ENCODE data around the gene ZNF777. TPM values are rescaled to one million over a fixed set of nuclear protein-coding genes. Genes with fewer than 3 reads are reported as not detected.

ZNF777 gene
- polyA plus RNA-seq, 1 donor from 2014 or later = 6.1 TPM

DNA sequence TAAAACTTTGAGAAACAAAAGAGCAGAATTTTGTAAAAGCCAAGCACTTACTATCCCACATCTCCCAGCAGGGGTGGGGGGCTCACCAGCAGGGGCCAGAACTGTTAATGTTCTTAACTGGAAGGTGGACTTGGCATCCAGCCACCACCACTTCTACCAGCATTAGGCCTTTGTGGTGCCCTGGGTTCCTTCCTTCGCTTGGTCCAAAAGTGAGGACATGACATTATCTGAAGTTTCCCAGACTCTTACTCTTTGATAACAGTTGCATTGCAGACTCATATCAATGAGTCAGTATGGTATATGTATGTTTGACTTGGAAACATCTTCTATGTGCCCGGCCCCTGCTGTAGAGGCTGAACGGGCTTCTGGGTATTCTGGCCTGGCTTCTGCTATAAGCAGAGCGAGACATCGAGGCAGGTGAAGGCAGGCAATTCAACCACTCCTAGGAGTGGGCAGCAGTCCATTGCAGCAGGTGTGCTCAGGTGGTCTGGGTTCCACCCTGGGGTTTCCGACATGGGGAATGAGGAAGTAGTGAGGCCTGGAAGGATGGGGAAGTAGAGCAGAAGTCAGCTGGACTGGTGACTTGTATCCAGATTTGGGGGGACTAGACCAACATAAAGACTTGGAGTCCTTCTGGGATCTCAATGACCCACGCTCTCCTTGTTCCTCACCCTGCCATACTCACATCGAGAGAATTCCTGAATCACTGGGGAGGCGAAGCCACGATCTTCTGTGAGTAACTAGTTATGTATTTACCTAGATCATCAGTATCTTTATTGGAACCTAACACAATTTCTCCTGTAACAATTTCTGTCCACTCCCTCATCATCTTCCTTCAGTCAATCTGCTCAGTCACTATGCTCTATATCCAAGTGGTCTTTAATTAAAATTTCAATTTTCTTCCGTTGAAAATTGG lies 4.1 kb downstream of the ZNF777 start:
- H3K9me3 ChIP-seq (ENCODE audit: low read length) = no peaks in the 10 kb centered on the region
- H3K9me2 ChIP-seq (ENCODE audit: insufficient read depth, low read length) = no peaks in the 10 kb centered on the region
- no peak overlapping the region for H3K9ac ChIP-seq (ENCODE audit: low read length)
- no peak overlapping the region for H3K27ac ChIP-seq (ENCODE audit: low read length)
- no peaks in the 10 kb centered on the region for H4K20me1 ChIP-seq (ENCODE audit: insufficient read depth)
- no peak overlapping the region for H3K4me3 ChIP-seq (ENCODE audit: low read length)
- no peaks in the 10 kb centered on the region for H3K27me3 ChIP-seq (ENCODE audit: insufficient read depth, low read depth, low read length)
- no peaks in the 10 kb centered on the region for H3K36me3 ChIP-seq (ENCODE audit: insufficient read depth, low read length)
- H3K79me2 ChIP-seq (replicated peaks; ENCODE audit: insufficient read depth, low read length) = peaks cover 28% of the 10 kb centered on the region
- TF ChIP-seq REST (IDR thresholded peaks at IDR 0.05; ENCODE audit: borderline replicate concordance) (no peak), MXI1 (conservative IDR thresholded peaks at IDR 0.05; ENCODE audit: poor library complexity, severe bottlenecking) (no peak), EZH2 (IDR thresholded peaks at IDR 0.05; ENCODE audit: borderline replicate concordance, insufficient read depth, low read length, poor library complexity, severe bottlenecking) (no peak), CTCF (IDR thresholded peaks at IDR 0.05; ENCODE audit: poor library complexity, severe bottlenecking) (no peak)
- no peak overlapping the region for H3K4me2 ChIP-seq (ENCODE audit: low read length)
- H3F3A ChIP-seq (ENCODE audit: insufficient read depth, low read length, poor library complexity, severe bottlenecking) = peaks cover 3% of the 10 kb centered on the region
- no peak overlapping the region for H2AFZ ChIP-seq (ENCODE audit: low read depth, low read length)

DNA sequence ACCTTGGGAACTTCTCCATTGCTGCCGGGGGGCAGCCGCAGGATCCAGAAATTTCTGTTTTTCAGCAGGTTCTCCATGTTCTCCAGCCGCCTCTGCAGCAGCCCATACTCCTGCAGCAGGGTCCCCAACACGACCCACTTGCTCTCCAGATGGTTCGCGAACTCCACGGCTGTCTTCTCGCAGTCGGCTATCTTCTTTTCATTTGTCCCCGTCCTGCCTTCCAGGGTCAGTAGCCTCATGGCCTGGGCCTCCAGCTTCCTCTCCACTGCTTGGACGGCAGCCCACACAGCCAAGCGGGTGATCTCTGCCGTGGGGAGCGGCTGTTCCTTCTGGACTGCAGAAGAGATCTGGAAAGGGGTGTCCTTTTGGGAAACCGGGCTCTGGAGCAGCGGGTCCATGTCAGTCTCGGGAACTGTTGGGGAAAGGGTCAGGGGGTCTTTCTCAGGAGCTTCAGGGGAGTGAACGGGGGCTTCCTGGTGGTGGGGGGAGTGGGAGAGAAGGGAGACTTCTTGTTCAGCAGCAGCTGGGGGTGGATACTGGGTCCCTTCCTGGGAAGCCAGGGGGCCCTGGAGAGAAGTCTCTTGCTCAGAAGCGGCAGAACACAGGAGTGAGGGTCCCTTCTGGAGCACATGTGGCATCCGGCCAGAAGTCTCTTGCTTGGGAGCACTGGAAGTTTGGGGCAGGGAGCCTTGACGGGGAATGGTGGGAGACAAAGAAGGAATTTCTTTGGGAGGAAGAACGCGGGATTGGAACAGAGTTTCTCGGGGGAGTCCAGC lies 5.5 kb downstream of the ZNF777 start:
- Histone ChIP-seq H3K4me2 (ENCODE audit: low read length) (no peak overlapping the region), H3K27ac (ENCODE audit: low read length) (no peak overlapping the region), H3K27me3 (ENCODE audit: insufficient read depth, low read depth, low read length) (no peaks in the 10 kb centered on the region), H4K20me1 (ENCODE audit: insufficient read depth) (no peaks in the 10 kb centered on the region), H3K9ac (ENCODE audit: low read length) (no peak overlapping the region), H3F3A (ENCODE audit: insufficient read depth, low read length, poor library complexity, severe bottlenecking) (no peaks in the 10 kb centered on the region), H2AFZ (ENCODE audit: low read depth, low read length) (no peak overlapping the region), H3K36me3 (ENCODE audit: insufficient read depth, low read length) (no peaks in the 10 kb centered on the region), H3K9me3 (ENCODE audit: low read length) (no peaks in the 10 kb centered on the region), H3K9me2 (ENCODE audit: insufficient read depth, low read length) (no peaks in the 10 kb centered on the region), H3K4me3 (ENCODE audit: low read length) (no peak overlapping the region), H3K79me2 (replicated peaks; ENCODE audit: insufficient read depth, low read length) (peaks cover 28% of the 10 kb centered on the region)
- TF ChIP-seq TAF1 (IDR thresholded peaks at IDR 0.05; ENCODE audit: low read depth) (no peak), RAD21 (conservative IDR thresholded peaks at IDR 0.05) (no peak), CTCF (IDR thresholded peaks at IDR 0.05; ENCODE audit: poor library complexity, severe bottlenecking) (no peak), EZH2 (IDR thresholded peaks at IDR 0.05; ENCODE audit: borderline replicate concordance, insufficient read depth, low read length, poor library complexity, severe bottlenecking) (no peak), MXI1 (conservative IDR thresholded peaks at IDR 0.05; ENCODE audit: poor library complexity, severe bottlenecking) (no peak), SMC3 (conservative IDR thresholded peaks at IDR 0.05; ENCODE audit: poor library complexity) (no peak), POLR2AphosphoS5 (IDR thresholded peaks at IDR 0.05) (no peak), REST (IDR thresholded peaks at IDR 0.05; ENCODE audit: borderline replicate concordance) (no peak)
